Measurements from ENCODE around the gene SDSL. TPM values are rescaled to one million over a fixed set of nuclear protein-coding genes. Genes with fewer than 3 reads are reported as not detected.

The SDSL gene
- total and polyA plus RNA-seq, 9 donors, result 0.43 to 19.3 (median 3.7) TPM

DNA sequence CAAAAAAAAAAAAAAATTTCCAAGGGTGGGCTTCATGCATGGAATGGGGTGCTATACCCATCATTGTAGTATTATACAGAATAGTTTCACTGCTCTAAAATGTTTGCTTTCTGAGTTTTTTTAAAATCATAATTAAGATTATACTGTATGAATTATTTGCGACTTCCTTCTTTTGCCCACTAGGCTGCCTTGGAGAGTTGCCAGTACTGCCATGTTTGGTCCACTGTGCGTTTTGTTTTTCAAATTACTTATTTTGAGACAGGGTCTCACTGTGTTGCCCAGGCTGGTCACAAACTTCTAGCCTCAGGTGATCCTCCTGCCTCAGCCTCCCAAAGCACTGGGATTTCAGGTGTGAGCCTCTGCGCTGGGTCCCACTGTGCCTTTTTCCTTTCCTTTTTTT, 43.9 kb upstream of the SDSL start:
- H3K4me1 ChIP-seq (ENCODE audit: insufficient read depth), result no peaks in the 10 kb centered on the region
- intact Hi-C loops (cut with DNase I), result no loop called here
- no peak overlapping the region for H3K4me3 ChIP-seq
- TF ChIP-seq POLR2A (IDR thresholded peaks at IDR 0.05) (no peak), CTCF (IDR thresholded peaks at IDR 0.05) (no peak), EP300 (IDR thresholded peaks at IDR 0.05) (no peak)
- DNase-seq, result no peak
- H3K9me3 ChIP-seq, result no peaks in the 10 kb centered on the region
- H3K27ac ChIP-seq, result no peak overlapping the region
- no peaks in the 10 kb centered on the region for H3K27me3 ChIP-seq
- WGBS, 3 donors, result 81 to 85% (median 82%) methylated on average over 3 of the region's 3 CpGs
- no peaks in the 10 kb centered on the region for H3K36me3 ChIP-seq

DNA sequence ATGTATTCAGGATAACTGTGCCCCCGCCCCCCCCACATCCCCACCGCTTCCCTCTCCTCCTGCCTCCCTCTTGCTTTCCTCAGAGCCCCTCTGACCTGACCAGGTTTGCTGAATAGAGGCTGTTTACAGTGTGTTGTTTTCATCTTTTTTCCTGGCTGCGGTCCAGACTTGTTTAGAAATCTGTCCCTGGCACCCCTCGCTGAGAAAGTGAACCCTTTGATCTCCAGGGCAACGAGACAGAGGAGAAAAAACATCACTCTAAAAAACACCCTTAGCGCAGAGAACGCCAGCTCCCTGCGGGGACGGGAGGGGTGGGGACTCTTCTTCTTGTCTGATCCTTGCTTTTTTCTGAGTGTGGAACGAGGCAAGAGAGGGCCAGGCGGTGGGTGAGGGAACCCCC, 41.0 kb upstream of the SDSL start:
- TF ChIP-seq POLR2A (IDR thresholded peaks at IDR 0.05), result no peak
- no peak for TF ChIP-seq EP300 (IDR thresholded peaks at IDR 0.05)
- TF ChIP-seq CTCF (IDR thresholded peaks at IDR 0.05), result no peak
- WGBS, 3 donors, result 59 to 80% (median 59%) methylated on average over 11 of the region's 11 CpGs
- no peaks in the 10 kb centered on the region for H3K27me3 ChIP-seq
- no peak for DNase-seq
- no peaks in the 10 kb centered on the region for H3K4me1 ChIP-seq (ENCODE audit: insufficient read depth)
- no peaks in the 10 kb centered on the region for H3K9me3 ChIP-seq
- no peak overlapping the region for H3K4me3 ChIP-seq
- H3K36me3 ChIP-seq, result no peaks in the 10 kb centered on the region
- H3K27ac ChIP-seq, result no peak overlapping the region
- intact Hi-C loops (cut with DNase I), result no loop called here

DNA sequence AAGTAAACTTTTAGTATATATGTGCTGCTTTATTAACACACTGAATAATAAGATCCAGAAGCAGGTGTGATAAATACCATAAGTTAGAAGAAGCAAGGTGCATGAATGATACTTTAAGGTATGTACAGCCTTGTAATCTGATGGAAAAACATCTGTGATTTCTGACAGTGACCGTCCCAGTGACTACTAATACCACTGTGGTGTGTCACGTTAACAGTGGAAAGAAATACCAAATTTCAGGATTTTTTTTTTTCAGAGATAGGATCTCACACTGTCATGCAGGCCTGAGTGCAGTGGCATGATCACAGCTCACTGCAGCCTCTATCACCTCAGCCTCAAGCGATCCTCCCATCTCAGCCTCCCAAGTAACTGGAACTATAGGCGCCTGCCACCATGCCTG, 40.0 kb upstream of the SDSL start:
- no peaks in the 10 kb centered on the region for H3K4me1 ChIP-seq (ENCODE audit: insufficient read depth)
- H3K36me3 ChIP-seq, result no peaks in the 10 kb centered on the region
- intact Hi-C loops (cut with DNase I), result no loop called here
- no peak overlapping the region for H3K27ac ChIP-seq
- DNase-seq, result no peak
- 93 to 96% (median 94%) methylated on average over 4 of the region's 4 CpGs for WGBS, 3 donors
- TF ChIP-seq CTCF (IDR thresholded peaks at IDR 0.05) (no peak), POLR2A (IDR thresholded peaks at IDR 0.05) (no peak), EP300 (IDR thresholded peaks at IDR 0.05) (no peak)
- H3K4me3 ChIP-seq, result no peak overlapping the region
- no peaks in the 10 kb centered on the region for H3K9me3 ChIP-seq
- no peaks in the 10 kb centered on the region for H3K27me3 ChIP-seq

GRCh38 chr12:113384778-113385177, 37.4 kb upstream of the SDSL start:
- no peaks in the 10 kb centered on the region for H3K9me3 ChIP-seq
- no peaks in the 10 kb centered on the region for H3K36me3 ChIP-seq
- no peak for DNase-seq
- intact Hi-C loops (cut with DNase I), result no loop called here
- no peaks in the 10 kb centered on the region for H3K4me1 ChIP-seq (ENCODE audit: insufficient read depth)
- H3K27me3 ChIP-seq, result no peaks in the 10 kb centered on the region
- H3K27ac ChIP-seq, result no peak overlapping the region
- 87 to 90% (median 87%) methylated on average over 14 of the region's 14 CpGs for WGBS, 3 donors
- TF ChIP-seq POLR2A (IDR thresholded peaks at IDR 0.05) (no peak), CTCF (IDR thresholded peaks at IDR 0.05) (no peak), EP300 (IDR thresholded peaks at IDR 0.05) (no peak)
- H3K4me3 ChIP-seq, result no peak overlapping the region
